ENCODE results near the gene ASS1.

The ASS1 gene

GRCh38 chr9:130437011-130437789 is 7.6 kb upstream of the ASS1 start:
- no peak for DNase-seq

GRCh38 chr9:130438382-130438981 is 6.3 kb upstream of the ASS1 start:
- no peak for DNase-seq

GRCh38 chr9:130441031-130441430 is 3.7 kb upstream of the ASS1 start:
- DNase-seq = no peak

- no peak for DNase-seq
These were observed 1.9 kb upstream of the ASS1 start for GRCh38 chr9:130442746-130443455.

DNA sequence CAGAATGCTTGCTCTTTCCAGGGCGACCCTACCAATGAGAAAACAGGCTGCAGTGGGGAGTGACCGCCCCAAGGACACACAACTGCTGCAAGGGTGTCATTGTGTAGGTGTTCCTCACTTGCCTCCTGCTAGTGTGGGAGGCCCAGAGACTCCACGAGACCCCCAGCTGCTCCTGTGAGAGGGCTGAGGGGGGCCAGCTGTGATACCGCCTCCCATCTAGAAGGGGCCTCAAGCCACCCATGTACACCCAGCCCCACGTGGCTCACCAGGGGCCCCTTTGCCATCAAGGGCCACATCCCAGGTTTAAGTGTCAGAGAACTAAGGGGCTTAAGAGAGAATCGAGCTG is 1.3 kb upstream of the ASS1 start:
- DNase-seq = no peak

DNA sequence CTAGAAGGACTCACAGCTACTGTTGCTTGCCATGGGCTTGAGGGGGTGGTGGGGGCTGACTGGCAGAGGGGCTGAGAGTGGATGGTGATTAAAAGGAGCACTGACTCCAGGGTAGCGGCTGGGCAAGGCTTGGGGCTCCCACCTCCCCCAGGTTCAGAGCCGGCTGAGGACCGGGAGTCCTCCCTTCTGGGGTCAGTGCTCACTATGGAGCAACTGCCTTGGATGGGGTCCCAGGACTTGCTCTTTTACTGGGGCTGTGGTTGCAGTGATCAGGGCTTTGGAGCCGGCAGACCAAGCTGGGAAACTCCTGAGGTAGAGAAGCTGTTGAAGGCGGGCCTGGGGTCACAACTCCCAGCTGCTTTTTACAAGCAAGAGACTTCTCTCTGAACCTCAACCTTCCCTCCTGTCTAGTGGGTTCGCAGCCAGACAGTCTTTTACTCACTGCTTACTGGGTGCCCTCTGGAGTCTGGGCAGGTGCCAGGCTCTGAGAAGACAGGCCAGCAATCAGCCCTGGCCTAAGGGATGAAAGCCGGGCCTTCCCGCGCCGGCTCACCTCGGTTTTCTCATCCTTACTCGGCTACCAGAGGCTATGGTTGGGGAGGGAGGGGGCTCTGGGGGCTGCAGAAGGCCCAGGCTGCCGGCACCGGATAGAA is 795 bp upstream of the ASS1 start:
- no peak for DNase-seq

DNA sequence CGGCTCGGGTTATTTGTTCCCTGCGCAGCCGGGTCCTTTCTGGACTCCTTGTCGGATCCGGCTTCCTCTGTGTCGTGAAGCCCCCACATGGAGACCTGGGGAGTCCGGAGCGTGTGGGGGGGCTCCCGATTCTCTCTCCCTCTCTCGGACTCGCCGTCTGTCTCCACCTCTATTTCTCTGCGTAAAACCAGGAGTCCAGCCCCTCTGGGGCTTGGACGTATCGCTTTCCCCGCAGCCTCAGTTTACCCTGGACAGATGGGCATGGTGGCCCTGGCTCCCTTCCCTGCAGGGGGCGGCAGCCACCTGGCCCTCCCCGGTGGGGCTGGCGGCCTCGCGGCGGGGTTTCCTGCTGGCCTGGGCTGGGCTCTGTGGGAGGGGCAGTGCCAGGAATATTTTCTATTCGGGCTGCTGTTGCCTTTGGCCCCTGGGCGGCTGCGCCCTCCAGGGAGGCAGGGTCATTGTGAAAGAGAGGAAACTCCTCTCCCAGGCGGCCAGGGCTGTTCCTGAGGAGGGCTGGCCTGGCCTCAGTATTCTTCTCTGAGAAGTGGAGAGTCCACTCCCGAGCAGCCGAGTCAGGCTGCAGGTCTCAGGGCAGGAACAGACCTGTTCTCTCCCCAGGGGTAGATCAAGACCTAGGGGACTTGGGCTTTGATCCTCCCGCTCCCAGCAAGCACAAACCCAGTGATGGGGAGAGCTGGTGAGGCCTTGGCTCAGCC is 665 bp downstream of the ASS1 start:
- DNase-seq = no peak

- no peak for DNase-seq
These were observed 1.5 kb downstream of the ASS1 start for GRCh38 chr9:130446101-130446861.

DNA sequence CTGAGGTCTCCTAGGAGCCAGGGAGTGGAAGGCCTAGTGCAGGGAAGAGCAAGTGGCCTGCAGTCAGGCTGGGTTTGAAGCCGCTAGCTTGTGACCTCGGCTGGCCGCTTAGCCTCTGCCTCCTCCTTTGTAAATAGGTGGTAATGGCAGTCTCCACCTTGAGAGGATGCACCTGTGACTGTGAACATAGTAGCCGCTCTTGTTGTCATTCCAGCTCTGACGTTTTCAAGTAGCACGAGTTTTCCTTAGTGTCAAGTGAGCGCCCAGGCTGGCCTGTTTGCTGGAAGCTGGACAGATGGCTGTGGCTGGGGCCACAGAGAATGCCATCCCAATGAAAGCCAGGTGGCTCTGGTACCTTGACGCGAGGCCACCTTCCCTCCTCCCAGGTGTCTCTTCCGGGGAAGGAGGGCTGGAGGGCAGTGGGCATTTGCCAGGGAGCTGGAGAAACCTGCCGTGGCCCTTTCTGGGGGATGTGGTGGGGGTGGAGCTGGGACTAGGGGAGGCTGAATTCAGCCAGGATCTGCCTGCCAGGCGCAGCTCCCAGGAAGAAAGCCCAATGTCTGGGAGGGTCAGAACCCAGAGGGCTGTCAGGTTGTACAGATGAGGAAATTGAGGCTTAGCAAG is 2.5 kb downstream of the ASS1 start:
- no peak for DNase-seq

- no peak for DNase-seq
These were observed 3.4 kb downstream of the ASS1 start for GRCh38 chr9:130448035-130448624.

- no peak for DNase-seq
These were observed 4.2 kb downstream of the ASS1 start for GRCh38 chr9:130448771-130449603.

DNA sequence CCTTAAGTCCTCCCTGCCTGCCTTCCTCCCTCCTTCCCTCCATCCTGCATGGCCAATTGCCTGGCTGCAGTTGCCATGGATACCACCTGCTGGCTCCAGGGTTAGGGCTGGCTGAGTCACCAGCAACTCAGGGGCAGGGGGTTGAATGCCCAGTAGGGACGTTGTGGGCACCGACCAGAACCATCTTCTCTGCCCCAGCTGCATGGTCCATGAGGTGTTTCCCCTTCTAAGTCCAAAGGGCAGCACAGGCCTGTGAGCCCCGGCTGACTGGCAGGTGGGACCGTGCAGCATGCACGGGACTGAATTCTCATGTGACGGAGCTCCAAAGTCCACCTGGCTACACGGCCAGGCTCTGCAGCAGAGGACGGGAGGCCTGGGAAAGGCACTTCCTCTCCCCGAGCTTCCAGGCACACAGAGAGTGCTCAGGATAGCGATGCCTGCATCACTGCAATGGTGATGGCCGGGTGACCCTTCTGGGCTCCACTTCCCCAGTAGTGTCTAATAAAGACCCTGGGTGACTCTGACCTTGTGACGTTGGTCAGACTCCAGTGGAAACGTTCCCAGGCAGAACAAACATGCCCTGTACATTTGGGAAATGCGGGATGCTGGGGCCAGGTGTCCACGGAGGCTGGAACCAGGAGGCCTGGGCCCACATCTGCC is 5.7 kb downstream of the ASS1 start:
- DNase-seq = no peak

- DNase-seq = no peak
These were observed 6.2 kb downstream of the ASS1 start for GRCh38 chr9:130451004-130451390.

DNA sequence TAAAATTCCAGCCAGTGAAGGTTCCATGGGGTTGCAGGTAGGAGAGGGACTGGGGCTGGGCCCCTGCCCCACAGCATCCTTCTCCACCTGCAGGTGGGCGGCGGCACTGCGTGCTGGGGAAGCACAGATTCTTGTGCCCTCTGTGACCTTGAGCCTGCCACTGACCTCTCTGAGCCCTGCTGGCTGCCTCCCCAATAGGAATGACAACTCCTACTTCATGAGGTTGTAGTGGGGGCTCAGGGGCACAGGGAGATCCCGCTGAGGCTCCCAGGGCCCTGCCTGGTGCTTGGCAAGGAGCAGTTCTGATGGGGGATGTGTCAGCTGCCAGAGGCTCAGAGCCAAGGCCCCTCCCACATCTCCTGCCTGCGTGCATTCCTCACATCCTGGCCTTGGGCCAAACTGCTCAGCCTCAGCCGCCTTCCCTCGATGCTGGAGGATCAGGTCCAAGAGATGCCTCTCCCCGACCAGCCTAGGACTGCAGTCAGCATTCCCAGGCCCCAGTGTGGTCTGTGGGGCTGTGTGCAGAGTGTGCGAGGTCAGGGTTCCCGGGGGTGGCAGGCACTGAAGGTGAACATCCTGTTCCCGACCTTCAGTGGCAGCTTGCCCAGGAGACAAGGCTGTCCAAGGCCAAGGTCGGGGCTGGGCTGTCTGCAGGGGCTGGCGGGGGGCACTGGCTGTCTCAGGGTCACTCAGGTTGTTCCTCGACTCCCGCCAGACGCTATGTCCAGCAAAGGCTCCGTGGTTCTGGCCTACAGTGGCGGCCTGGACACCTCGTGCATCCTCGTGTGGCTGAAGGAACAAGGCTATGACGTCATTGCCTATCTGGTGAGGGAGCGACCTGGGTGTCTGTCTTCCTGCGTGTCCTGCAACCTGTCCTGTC is 7.0 kb downstream of the ASS1 start:
- DNase-seq = peak; percentile 8

DNA sequence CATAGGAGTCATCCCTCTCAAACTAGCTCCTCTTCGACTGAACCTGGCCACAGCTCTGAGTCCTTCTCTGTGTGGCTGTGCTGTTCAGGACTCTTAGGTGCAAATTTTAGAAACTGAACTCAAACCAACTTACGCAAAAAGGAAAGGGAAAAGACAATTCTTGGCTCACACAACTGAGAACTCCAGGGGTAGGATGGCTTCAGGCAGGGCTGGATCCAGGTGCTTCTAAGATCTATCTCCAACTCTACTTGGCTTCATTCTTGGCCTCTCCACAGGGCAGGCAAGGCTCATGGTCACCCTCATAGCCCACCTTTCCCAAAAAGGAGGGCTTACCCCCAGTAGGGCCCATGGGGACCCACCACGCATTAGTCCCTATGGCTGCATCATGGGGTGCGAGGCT is 8.1 kb downstream of the ASS1 start:
- no peak for DNase-seq

DNA sequence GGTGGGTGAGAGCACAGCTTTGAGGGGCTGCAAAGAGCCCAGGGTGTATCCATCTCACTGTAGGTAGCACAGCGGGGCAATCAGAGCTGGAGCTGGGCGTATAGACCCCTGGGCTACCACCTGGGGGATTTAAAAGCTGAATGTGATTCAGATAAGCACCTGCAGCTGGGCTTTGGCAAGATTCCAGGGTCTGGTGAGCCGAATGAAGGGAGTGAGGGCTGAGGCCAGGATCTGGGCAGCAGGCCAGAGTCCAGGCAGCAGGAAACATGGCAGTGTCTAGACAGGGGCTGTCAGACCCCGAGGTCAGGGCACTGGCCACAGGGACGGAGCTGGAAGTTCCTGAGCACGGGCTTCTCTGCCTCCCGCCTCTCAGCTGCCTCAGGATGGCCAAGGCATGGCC is 8.7 kb downstream of the ASS1 start:
- no peak for DNase-seq

GRCh38 chr9:130454096-130454811 is 9.5 kb downstream of the ASS1 start:
- DNase-seq = no peak

DNA sequence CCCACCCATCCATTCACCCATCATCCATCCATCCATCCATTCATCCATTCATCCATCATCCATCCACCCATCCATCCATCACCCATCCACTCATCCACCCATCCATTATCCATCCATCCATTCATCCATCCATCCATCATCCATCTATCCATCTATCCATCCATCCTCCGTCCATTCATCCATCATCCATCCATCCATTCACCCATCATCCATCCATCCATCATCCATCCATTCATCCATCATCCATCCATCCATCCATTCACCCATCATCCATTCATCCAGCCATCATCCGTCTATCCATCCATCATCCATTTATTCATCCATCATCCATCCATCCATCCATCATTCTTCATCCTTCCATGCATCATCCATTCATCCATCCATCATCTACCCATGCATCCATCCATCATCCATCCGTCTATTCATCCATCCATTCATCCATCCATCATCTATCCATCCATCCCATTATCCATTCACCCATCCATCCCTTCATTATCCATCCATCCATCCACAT is 10.1 kb downstream of the ASS1 start:
- no peak for DNase-seq
